HG03139 (cell line): ENCODE results near the gene IQCF6.
"Not testable (repeated sequence)": the region's sequence is repeated elsewhere in the genome, so short reads cannot be mapped to it uniquely, and the experiment has no call there.

Experiments
- ATAC-seq: cut with Tn5 transposase; IDR thresholded peaks from one replicate; pipeline ENCODE4 v1.9.1; 2021; ENCODE audit not compliant: unreplicated experiment

IQCF6 gene

DNA sequence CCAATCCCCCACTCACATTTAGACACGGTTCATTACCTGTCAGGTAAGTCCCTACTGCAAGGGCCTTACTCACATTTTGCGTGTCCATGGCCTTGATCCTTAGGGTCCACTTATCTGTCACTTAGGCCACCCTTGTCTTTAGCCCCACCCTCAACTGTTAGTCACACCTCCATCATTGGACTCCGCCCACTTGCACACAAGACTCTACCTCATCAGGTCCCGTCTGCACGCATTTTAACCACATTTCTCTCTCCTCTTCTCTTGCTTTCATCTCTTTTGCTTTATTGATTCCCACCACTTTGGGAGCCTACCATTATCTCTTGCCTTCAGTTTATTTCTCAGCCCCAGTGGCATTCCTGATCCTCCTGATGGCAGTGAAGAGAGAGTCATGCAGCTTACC lies at the start of gene IQCF6:
Gene IQCF6, minus strand, starts transcription at position 101 of the 400 bp plus-strand sequence. Its CDS starts 13 bp downstream, at position 88.
- no peak for ATAC-seq

DNA sequence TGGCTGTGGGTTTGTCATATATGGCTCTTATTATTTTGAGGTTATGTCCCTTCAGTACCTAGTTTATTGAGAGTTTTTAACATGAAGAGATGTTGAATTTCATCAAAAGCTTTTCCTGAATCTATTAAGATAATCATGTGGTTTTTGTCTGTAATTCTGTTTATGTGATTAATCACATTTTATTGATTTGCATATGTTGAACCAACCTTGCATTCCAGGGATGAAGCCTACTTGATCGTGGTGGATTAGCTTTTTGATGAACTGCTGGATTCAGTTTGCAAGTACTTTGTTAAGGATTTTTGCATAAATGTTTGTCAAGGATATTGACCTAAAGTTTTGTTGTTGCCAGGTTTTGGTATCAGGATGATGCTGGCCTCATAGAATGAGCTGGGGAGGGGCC lies 49.3 kb upstream of the IQCF6 start:
- ATAC-seq: no peak

DNA sequence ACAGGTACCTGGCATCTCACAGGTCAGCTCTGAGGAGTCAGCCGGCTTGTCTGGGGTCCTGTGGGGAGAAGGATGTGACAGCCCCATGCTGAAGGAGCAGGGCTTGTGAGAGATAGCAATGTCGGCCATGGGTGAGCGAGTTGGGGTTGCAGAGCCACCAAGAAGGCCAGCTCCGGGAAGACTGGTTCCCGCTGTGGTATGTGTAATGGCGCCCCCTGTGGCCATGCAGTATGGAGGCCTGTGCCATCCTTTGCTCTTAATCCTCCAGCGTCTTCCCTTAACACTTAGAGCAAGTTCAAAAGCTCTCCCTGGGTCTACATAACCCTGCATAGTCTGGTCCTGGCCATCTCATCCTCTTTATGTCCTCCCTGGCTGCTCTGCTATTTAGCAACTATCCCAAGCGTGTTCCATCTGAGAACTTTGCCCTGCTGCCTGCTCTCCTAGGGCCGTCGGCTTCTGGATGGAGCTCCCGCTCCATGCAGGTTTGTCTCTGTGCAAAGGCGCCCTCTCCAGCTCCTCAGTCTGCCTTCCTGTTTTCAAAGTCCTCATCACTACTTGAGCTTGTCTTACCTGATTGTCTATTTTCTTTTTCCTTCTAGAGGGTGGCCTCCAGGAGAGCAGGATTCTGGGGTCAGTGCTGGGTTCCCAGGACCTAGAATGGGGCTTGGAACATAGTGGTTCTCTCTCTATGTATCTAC lies 40.8 kb upstream of the IQCF6 start:
- ATAC-seq: no peak

DNA sequence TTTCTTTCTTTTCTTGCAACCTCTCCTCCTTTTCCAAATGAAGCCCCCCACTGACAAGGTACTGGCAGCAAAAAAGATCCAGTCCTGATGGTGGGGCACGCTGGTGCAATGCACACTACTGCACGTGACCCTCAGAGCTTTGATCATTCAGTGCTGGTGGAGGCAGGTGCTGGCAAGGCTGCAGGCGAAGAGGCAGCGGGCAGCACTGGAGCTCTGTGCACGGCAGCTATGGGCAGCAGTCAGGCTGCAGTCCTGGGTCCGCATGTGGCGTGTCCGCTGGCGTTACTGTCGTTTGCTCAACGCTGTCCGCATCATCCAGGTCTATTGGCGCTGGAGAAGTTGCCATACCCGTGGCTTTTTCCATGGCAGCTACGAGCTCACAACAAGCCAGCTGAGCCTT lies 40.1 kb upstream of the IQCF6 start:
- no peak for ATAC-seq

DNA sequence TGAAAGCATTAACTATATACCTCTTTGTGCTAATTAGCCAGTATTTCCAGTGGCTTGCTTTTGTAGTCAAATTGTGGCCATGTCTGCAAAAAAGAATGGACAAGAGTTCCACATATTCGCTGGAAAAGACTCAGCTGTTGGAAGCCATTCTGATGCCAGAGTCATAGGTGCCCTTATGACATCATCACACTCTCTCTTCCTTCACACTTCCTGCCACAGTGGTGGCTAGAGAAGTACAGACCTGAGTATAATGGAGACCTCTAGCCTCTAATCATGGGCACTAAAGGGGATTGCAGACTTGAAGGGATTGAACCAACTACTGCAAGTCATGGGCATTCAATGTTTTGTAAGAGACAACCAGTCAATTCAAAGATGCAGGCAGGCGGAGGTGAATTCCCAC lies 38.3 kb upstream of the IQCF6 start:
- no peak for ATAC-seq

DNA sequence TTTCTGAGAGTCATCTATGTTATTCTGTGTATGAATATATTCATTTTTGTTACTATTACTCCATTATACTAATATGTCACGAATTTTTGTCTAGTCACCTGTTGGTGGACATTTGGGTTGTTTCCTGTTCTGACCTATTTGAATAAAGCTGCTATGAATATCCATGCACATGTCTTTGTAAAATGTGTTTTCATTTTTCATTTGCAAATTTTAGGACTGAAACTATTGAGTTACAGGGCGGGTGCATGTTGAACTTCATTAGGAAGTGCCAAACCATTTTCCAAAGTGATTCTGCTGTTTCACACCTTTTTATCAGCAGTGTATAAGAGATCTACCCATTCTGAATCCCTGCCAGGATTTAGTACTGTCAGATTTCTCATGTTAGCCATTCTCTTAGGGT lies 37.7 kb upstream of the IQCF6 start:
- no peak for ATAC-seq

DNA sequence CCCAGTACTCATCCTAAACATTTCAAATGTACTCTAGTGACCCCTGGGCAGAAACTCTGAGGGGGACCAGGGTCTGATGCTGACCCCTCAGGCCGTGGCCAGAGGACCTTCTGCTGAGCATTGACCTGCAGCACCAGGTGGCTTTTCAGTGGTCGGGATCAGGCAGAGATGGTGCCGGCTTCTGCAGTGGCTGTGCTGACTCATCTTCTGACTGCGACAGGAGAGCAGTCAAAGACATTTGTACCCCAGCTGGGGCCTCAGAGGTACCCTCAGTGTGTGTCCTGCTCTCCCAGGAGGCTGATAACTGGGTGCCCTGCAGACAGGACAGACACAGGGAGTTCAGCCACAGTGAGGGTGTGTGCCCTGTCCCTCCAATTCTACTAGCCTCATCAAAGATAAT lies 36.6 kb upstream of the IQCF6 start:
- ATAC-seq: no peak

DNA sequence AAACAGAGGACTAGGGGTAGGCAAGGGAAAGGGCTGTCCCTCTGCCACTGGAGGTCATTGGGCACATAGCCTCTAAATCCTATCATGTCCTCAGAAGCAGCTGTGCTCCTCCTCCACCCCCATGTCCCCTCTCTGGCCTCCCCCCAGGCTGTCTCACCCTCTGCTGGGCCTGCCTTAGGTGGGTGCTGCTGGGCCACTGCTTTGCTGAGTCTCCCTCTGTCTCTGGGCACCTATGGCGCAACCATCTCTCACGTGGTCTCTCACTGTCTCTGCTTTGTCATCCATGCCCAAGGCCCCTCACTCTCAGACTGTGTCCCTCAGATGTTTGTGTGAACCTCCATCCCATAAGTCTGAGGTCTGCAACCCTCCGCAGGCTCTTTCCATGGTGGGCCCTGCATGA lies 35.0 kb upstream of the IQCF6 start:
- ATAC-seq: no peak

DNA sequence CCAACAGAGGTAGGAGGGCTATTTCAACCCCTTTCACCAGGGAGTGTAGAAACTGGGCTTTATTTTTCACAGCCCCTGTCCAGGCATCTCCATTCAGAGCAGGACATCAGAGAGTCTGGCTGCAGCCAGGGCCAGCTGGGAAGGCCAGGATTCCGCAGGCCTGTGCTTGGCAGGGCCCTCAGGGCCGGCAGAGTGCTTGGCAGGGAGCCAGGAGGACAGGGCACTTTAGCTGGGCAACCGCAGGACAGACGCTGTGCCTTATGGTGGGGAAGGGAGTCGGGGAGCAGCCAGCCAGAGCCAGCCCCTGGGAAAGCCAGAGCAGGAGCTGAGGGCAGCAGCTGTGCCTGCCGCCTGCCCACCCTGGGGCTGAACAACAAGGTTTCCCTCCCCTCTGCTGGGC lies 34.5 kb upstream of the IQCF6 start:
- ATAC-seq: no peak

DNA sequence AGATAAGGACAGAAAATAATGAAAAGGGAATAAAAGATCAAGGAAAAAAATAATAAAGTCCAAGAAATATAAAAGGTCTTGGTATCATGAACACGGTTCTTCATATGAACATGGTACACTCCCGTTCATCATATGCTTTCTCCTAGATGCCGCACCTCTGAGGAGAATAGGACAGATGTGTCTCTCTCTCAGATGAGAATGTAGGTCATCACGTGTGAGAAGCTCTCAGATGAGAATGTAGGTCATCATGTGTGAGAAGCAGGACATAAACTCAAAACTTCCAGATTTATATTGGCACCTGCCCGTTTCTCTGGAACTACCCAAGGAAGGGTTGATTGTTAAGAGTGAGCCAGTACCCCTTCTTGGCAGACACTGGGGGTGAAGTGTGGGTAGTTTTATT lies 29.9 kb upstream of the IQCF6 start:
- ATAC-seq: no peak

DNA sequence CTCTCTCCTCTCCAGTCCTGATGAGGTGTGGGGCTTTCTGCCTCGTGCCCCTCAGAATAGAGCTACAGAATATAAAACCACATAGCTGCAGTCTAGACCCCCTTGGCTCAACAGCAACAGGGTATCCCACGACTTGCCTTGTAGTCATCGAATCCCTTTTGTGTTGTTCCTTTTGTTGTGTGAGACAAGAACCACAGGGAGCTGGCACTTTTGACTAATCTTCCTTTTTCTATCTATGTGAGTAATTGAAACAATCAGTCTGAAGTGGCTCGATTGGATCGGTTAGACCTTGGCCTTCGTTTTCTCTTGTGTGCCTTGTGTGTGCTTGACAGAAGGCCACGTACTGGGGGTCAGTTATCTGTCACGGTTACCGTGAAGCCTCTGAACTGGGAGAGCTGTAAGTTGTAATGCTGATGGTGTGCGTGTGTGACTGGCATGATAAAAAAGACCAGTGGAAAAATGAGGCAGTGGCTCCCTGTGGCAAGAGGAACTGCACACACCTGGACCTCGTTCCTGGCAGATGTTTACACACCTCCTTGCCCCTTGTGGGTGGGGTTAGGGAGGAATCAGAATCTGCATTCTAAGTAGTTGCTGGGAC lies 23.2 kb upstream of the IQCF6 start:
- ATAC-seq: no peak

DNA sequence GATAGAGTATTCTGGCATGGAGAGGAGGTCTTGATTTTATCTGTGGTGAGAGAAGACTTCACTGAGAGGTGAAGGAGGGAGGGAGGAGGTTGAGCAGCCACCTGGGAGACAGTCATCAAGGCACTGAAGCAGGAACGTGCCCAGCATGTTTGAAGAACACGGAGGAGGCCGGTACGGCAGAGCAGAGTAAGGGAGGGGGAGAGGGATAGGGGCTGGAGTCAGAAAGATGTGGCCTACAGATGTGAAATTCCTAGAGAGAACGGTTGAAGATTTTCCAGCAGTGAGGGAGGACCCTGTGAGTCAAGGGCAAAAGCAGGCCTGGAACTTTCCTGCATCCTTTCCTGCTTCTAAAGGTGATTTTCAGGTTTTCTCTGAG lies 21.7 kb upstream of the IQCF6 start:
- ATAC-seq: no peak

DNA sequence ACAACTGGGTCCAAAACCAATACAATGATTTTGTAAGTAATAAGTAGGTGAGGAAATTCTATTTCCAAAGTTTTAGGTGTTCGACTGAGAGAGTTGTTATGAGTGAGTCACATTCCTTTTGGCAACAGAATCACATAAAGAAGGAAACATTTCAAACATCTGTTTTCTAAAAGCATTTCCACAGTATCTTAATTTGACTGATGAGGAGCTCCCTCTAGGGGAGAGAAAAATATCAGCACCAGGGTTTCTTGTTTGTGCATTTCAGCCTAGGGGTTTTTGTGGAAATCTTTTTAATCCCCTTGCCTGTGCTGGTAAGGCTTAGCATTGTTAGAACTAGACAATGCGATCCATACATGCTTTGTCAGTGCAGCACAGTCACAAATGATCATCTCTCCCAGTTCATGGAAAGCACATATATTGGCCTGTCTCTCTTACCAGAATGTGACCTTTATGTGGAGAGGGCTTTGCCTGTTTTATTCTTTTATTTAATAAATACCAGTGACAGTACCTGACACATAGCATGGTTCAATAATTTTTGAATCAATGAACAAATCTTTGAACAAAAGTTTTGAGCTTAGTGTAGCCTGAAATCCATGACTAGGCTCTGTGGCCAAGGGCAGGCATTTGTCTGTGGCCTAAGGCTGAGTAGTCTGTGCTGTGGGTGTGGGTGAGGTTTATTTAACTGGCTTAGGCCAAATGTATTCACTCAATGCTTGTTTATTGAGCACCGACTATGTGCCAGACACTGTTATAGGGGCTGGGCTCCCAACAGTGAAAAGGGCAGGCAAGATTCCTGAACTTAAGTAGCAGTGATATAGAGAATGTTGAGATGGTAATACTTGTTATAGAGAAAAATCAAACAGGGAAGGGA lies 21.1 kb upstream of the IQCF6 start:
- no peak for ATAC-seq

DNA sequence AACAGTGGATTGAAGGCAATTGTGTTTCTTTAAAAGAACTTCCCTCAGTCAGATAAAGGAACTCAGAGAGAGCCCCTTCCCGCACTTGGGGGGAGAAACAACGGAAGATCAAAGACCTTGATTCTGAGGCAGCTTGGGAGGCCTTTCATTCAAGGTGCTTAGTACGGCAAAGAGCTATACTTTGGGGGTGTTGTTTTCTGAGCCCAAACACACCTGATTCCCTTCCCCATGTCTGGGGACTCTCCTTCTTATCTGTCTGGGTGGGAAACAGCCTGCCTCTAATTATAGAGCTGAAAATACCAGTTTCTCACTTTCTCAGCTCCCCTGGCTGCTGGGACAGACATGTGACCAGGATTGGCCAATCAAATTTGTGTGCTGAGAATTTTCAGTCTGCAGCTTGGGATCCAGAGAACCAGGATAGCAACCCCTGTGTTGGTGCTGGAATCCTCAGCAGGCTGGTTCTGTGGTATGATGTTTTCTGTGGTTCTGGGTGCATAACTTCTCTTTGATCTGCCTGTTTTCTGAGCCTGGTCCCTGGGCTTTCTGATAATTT lies 19.4 kb upstream of the IQCF6 start:
- no peak for ATAC-seq

DNA sequence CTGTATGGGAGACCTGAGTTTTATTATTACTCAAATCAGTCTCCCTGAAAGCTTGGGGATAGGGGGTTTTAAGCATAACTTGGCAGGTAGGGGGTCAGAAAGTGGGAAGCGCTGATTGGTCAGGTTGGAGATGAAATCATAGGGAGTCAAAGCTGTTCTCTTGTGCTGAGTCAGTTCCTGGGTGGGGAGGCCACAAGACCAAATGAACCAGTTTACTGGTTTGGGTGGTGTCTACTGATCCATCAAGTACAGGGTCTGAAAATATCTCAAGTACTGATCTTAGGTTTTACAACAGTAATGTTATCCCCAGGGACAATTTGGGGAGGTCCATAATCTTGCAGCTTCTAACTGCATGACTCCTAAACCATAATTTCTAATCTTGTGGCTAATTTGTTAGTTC lies 17.8 kb upstream of the IQCF6 start:
- no peak for ATAC-seq

DNA sequence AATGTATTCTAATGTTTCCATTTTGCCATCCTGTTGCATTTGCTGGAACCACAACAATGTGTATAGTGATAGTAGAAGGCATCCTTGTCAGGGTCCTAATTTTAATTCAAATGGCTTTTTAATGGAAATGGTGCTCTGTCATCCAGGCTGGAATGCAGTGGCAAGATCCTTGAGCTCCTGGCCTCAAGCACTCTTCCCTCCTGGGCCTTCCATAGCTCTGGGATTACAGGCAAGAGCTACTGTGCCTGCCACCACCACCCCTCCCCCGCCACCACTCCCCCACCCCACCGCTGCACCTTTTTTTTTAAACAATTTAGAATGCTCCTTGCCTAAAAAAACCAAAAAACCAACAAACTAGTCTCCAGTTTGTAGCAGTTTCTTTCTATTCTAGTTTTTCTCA lies 15.2 kb upstream of the IQCF6 start:
- ATAC-seq: no peak

DNA sequence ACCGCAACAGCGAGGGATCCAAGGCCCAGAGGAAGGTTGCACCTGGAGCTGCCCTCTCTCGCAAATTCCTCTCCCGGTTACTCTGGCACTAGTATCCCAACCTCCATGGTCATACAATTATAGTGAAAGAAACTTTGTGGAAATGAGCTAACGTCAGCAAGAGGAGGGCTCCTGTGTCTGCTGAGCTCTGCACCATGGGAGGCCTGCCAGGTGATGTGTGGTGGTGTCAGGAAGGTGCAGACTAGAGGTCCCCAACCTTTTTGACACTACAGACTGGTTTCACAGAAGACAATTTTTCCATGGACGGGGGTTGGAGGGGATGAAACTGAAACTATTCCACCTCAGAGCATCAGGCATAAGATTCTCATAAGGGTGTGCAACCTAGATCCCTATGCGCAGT lies 13.2 kb upstream of the IQCF6 start:
- no peak for ATAC-seq

DNA sequence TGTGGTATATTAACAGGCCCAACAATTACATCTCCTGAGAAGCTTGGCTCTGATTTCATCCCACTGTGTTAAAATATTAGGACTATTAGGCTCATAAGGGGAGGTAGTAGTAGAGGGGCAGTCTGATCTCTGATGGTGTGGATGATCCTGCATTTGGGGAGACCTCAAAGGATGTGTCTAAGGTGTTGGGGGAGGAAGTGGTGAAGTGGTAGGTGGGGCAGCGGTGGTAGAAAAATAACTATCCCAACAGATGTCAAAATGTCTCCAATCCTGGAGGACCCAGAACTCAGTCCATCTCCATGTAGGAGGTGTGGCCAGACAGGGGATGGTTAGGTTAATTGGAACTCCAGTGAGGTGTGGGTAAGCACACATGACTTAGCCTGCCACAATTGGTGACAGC lies 10.4 kb upstream of the IQCF6 start:
- ATAC-seq: no peak

DNA sequence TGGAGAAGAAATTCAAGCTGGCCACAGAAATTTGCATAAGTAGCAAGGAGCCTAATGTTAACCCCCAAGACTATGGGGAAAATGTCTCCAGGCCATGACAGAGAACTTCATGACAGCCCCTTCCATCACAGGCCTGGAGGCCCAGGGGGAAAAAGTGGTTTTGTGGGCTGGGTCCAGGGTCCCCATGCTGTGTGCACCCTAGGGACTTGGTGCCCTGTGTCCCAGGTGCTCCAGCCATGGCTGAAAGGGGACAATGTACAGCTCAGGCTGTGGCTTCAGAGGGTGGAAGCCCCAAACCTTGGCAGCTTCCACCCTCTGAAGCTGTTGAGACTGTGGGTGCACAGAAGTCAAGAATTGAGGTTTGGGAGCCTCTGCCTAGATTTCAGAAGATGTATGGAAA lies 8.5 kb upstream of the IQCF6 start:
- ATAC-seq: not testable (repeated sequence)

DNA sequence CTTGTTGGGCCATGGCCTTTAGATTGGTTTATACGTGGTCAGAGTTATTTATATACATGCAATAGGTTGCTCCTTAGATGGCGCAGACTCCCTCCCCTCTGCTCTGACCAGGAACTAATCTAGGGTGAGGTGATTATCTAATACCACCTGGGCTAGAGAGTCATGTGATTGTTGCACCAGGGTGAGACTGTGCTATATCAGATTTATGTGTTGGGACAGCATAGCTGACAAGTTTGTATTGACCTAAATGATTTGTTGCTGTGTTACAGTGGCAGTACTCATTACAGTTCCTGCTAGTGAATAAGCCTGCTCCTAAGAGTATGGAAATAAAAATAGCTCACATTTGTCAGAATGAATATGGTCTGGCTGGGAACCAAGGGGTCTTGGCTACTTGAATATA lies 7.2 kb upstream of the IQCF6 start:
- ATAC-seq: no peak

DNA sequence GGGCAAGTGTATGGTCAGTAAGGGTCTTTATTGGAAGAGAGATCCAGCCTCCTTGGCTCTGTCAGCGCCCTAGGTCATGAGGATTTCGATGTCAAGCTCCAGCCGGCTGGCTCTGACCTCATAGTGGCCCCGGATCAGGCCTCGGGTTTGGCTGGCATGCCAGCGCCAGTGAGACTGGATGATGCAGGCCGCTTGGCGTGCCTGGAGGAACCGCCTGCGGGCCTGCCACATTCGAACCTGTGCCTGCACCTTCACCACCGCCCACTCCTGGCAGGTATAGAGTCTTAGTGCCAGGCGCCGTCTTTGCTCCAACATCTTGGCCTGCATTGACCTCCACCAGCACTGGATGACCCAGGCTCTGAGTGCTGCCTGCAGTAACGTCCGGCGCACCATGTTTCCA lies 483 bp downstream of the IQCF6 start:
- no peak for ATAC-seq

DNA sequence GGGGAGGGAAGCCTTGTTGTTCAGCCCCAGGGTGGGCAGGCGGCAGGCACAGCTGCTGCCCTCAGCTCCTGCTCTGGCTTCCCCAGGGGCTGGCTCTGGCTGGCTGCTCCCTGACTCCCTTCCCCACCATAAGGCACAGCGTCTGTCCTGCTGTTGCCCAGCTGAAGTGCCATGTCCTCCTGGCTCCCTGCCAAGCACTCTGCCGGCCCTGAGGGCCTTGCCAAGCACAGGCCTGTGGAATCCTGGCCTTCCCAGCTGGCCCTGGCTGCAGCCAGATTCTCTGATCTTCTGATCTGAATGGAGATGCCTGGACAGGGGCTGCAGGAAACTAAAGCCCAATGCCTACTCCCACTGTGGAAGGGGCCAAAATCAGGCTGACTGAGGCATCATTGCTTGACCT lies 1.1 kb downstream of the IQCF6 start:
- ATAC-seq: no peak
